Naive thymus-derived CD4-positive, alpha-beta T cell (primary cell): ENCODE data around the gene RUNX3. TPM values are rescaled to one million over a fixed set of nuclear protein-coding genes. Genes with fewer than 3 reads are reported as not detected.

ENCODE experiments used
- ATAC-seq: fragments of 150-1000 bp; cut with Tn5 transposase; 2 replicates; pipeline ENCODE4 v1.10.0; 2021; ENCODE audit warnings: mild to moderate bottlenecking, moderate library complexity
- CTCF ChIA-PET: fragments of 350-600 bp; sonication (Branson Sonifier 250); formaldehyde crosslinking; loops from one replicate; lab custom pipeline; 2021; ENCODE audit warnings: antibody characterized with exemption; lab: Charles Lee
- POLR2A ChIA-PET: fragments of 350-600 bp; sonication (Branson Sonifier 250); formaldehyde crosslinking; loops from one replicate; lab custom pipeline; 2021; ENCODE audit warnings: antibody characterized with exemption, inconsistent platforms; lab: Charles Lee
- DNase-seq, 9 donors: peaks; one replicate each; pipeline versions ENCODE4 v3.0.0 to v3.0.0-alpha.2; 2020 to 2022; ENCODE audit warnings: mixed read lengths in 1 of 9
- H3K27ac ChIP-seq: one replicate; pipeline ENCODE4 v1.7.0; 2013; ENCODE audit warnings: mild to moderate bottlenecking, low read depth, low read length, moderate library complexity
- H3K27me3 ChIP-seq, 2 donors: one replicate each; pipeline ENCODE4 v1.7.0; 2013; ENCODE audit warnings: low read length in 2 of 2, mild to moderate bottlenecking in 2 of 2, moderate library complexity in 2 of 2; ENCODE audit not compliant: control insufficient read depth in 2 of 2, insufficient read depth in 2 of 2
- H3K36me3 ChIP-seq, 3 experiments: 1 replicate in 2 of 3; 2 replicates in 1 of 3; pipeline ENCODE4 v1.7.0; 2013; ENCODE audit warnings: low read length in 3 of 3, mild to moderate bottlenecking in 3 of 3, moderate library complexity in 1 of 3; ENCODE audit not compliant: insufficient read depth in 3 of 3, control insufficient read depth in 2 of 3
- H3K4me1 ChIP-seq, 2 donors: one replicate each; pipeline ENCODE4 v1.7.0; 2013; ENCODE audit warnings: low read length in 2 of 2, mild to moderate bottlenecking in 2 of 2, moderate library complexity in 1 of 2; ENCODE audit not compliant: control insufficient read depth in 2 of 2, insufficient read depth in 2 of 2
- H3K4me3 ChIP-seq: 2 replicates; pipeline ENCODE4 v1.7.0; 2013; ENCODE audit warnings: mild to moderate bottlenecking, low read length
- H3K9me3 ChIP-seq, 3 experiments: 1 replicate in 2 of 3; 2 replicates in 1 of 3; pipeline ENCODE4 v1.7.0; 2013; ENCODE audit warnings: low read length in 3 of 3; ENCODE audit not compliant: control insufficient read depth in 2 of 3
- H3K27ac Mint-ChIP-seq, 9 donors: one replicate each; pipeline ENCODE4 v1.8.0; 2020 to 2022; ENCODE audit warnings: mixed read lengths in 9 of 9, mild to moderate bottlenecking in 8 of 9, moderate library complexity in 5 of 9, inconsistent platforms in 2 of 9
- H3K27me3 Mint-ChIP-seq, 5 donors: one replicate each; pipeline ENCODE4 v1.8.0; 2021 to 2022; ENCODE audit warnings: mixed read lengths in 5 of 5, mild to moderate bottlenecking in 1 of 5
- H3K36me3 Mint-ChIP-seq, 5 donors: one replicate each; pipeline ENCODE4 v1.8.0; 2020 to 2022; ENCODE audit warnings: mixed read lengths in 5 of 5, mild to moderate bottlenecking in 3 of 5, inconsistent platforms in 1 of 5
- H3K4me1 Mint-ChIP-seq, 7 donors: one replicate each; pipeline ENCODE4 v1.8.0; 2020 to 2022; ENCODE audit warnings: mixed read lengths in 7 of 7, mild to moderate bottlenecking in 3 of 7, inconsistent platforms in 1 of 7
- H3K4me3 Mint-ChIP-seq, 10 donors: one replicate each; pipeline ENCODE4 v1.8.0; 2020 to 2022; ENCODE audit warnings: mild to moderate bottlenecking in 10 of 10, mixed read lengths in 10 of 10, moderate library complexity in 6 of 10, inconsistent platforms in 2 of 10
- H3K9me3 Mint-ChIP-seq, 11 donors: one replicate each; pipeline ENCODE4 v1.8.0; 2020 to 2022; ENCODE audit warnings: mixed read lengths in 11 of 11, mild to moderate bottlenecking in 4 of 11, inconsistent platforms in 1 of 11, moderate library complexity in 1 of 11
- intact Hi-C, 2 donors: fragments of 100-400 bp; cut with micrococcal nuclease; formaldehyde crosslinking; loops; one replicate each; pipeline ENCODE4 v1.15.1; 2023
- polyA plus RNA-seq, 2 donors: library from polyadenylated mRNA; unstranded; fragments of 300-500 nt; fragmentation: Illumina TruSeq; gene quantifications; one replicate each; pipeline ENCODE4 v1.2.3, GENCODE V29; 2021
- total RNA-seq, 6 experiments: library from RNA in 5 of 6; stranded (reverse) in 5 of 6; gene quantifications; 1 replicate in 5 of 6; 2 replicates in 1 of 6; pipeline ENCODE4 v1.2.3 and lab custom pipeline; 2021 to 2026

The RUNX3 gene
- total and polyA plus RNA-seq, 7 experiments from 2014 or later, result 14.2 to 135 (median 74.8) TPM

GRCh38 chr1:24856787-24857506 lies 73.1 kb downstream of the RUNX3 start:
- Histone ChIP-seq H3K4me3 (peak overlapping the region; percentile 20), H3K9me3 (no peaks in the 10 kb centered on the region), H3K36me3 (no peaks in the 10 kb centered on the region), H3K27ac (no peak overlapping the region), H3K27me3 (no peaks in the 10 kb centered on the region), H3K4me1 (peaks cover 0 to 29% of the 10 kb centered on the region in 2 donors)
- H3K27me3 Mint-ChIP-seq, result peaks cover 0 to 48% (median 0%) of the 10 kb centered on the region in 5 donors
- ChIA-PET POLR2A (no interaction called here), CTCF (interaction anchor here (0.5 to 1.3 kb wide), 2 partner anchors 41 to 365 kb away, joined by 3 to 4 read pairs; no protein-coding TSS in a partner anchor)
- no peaks in the 10 kb centered on the region for H3K9me3 Mint-ChIP-seq
- no peaks in the 10 kb centered on the region for H3K36me3 Mint-ChIP-seq
- intact Hi-C loops, result no loop called here
- no peak overlapping the region for H3K27ac Mint-ChIP-seq
- peaks cover 0 to 5% (median 0%) of the 10 kb centered on the region in 7 donors for H3K4me1 Mint-ChIP-seq
- peak; percentile 66 for ATAC-seq
- peak overlapping the region in 1 of 10 donors; percentile 68 for H3K4me3 Mint-ChIP-seq
- DNase-seq, result no peak

GRCh38 chr1:24855474-24855873 lies 74.6 kb downstream of the RUNX3 start:
- ChIA-PET CTCF (interaction anchor here (1.0 to 1.3 kb wide), 3 partner anchors 43 to 209 kb away, joined by 3 to 4 read pairs (median 3); no protein-coding TSS in a partner anchor), POLR2A (interaction anchor here (1.1 kb wide), 1 partner anchor 13 kb away, joined by 3 read pairs; no protein-coding TSS in a partner anchor)
- intact Hi-C loops, result no loop called here
- Mint-ChIP-seq H3K27me3 (peaks cover 0 to 59% (median 0%) of the 10 kb centered on the region in 5 donors), H3K4me1 (peaks cover 0 to 5% (median 0%) of the 10 kb centered on the region in 7 donors), H3K4me3 (no peak overlapping the region), H3K9me3 (no peaks in the 10 kb centered on the region), H3K27ac (no peak overlapping the region), H3K36me3 (no peaks in the 10 kb centered on the region)
- Histone ChIP-seq H3K27ac (no peak overlapping the region), H3K4me1 (peaks cover 0 to 29% of the 10 kb centered on the region in 2 donors), H3K9me3 (no peaks in the 10 kb centered on the region), H3K27me3 (no peaks in the 10 kb centered on the region), H3K4me3 (no peak overlapping the region), H3K36me3 (no peaks in the 10 kb centered on the region)
- ATAC-seq (no peak), DNase-seq (no peak)

- Histone ChIP-seq H3K27me3 (no peaks in the 10 kb centered on the region), H3K4me1 (peaks cover 3 to 32% of the 10 kb centered on the region in 2 donors), H3K4me3 (no peak overlapping the region), H3K27ac (no peak overlapping the region), H3K9me3 (no peaks in the 10 kb centered on the region), H3K36me3 (no peaks in the 10 kb centered on the region)
- CTCF ChIA-PET, result no interaction called here
- no peak for DNase-seq
- Mint-ChIP-seq H3K36me3 (no peaks in the 10 kb centered on the region), H3K4me1 (peaks cover 0 to 16% (median 8%) of the 10 kb centered on the region in 7 donors), H3K9me3 (no peaks in the 10 kb centered on the region), H3K27ac (no peak overlapping the region), H3K4me3 (no peak overlapping the region), H3K27me3 (peaks cover 0 to 72% (median 0%) of the 10 kb centered on the region in 5 donors)
- intact Hi-C loops, result no loop called here
- POLR2A ChIA-PET, result no interaction called here
- ATAC-seq, result no peak
These were observed 76.4 kb downstream of the RUNX3 start for GRCh38 chr1:24853649-24854048.

- intact Hi-C loops, result no loop called here
These were observed 79.7 kb downstream of the RUNX3 start for GRCh38 chr1:24850328-24850920.

GRCh38 chr1:24849672-24850295 lies 80.3 kb downstream of the RUNX3 start:
- H3K4me3 Mint-ChIP-seq, result peak overlapping the region in 8 of 10 donors; percentile 9 to 80 (median 68)
- ATAC-seq, result no peak
- intact Hi-C loops, result loop anchor here (2.0 to 5.0 kb wide), 3 partner anchors 49 to 113 kb away; no protein-coding TSS in a partner anchor
- H3K27me3 ChIP-seq, result no peaks in the 10 kb centered on the region
- CTCF ChIA-PET, result interaction anchor here (0.6 to 6.4 kb wide), 10 partner anchors 22 to 356 kb away, joined by 3 to 68 read pairs (median 5); no protein-coding TSS in a partner anchor
- no peak overlapping the region for H3K27ac ChIP-seq
- H3K9me3 Mint-ChIP-seq, result no peaks in the 10 kb centered on the region
- no peaks in the 10 kb centered on the region for H3K36me3 ChIP-seq
- no peaks in the 10 kb centered on the region for H3K9me3 ChIP-seq
- peaks cover 7 to 14% of the 10 kb centered on the region in 2 donors for H3K4me1 ChIP-seq
- H3K27me3 Mint-ChIP-seq, result peaks cover 0 to 45% (median 0%) of the 10 kb centered on the region in 5 donors
- H3K4me1 Mint-ChIP-seq, result peaks cover 0 to 21% (median 11%) of the 10 kb centered on the region in 7 donors
- peak in 2 of 9 donors; percentile 13 to 18 for DNase-seq
- peak overlapping the region in 4 of 9 donors; percentile 16 to 52 (median 40) for H3K27ac Mint-ChIP-seq
- no peaks in the 10 kb centered on the region for H3K36me3 Mint-ChIP-seq
- POLR2A ChIA-PET, result interaction anchor here (0.7 to 1.0 kb wide), 2 partner anchors 78 kb away, joined by 3 to 4 read pairs; no protein-coding TSS in a partner anchor
- no peak overlapping the region for H3K4me3 ChIP-seq

More at GRCh38 chr1:24850328-24850920, 79.7 kb downstream of the RUNX3 start:
- Histone ChIP-seq H3K9me3 (no peaks in the 10 kb centered on the region), H3K27me3 (no peaks in the 10 kb centered on the region), H3K4me3 (no peak overlapping the region), H3K27ac (no peak overlapping the region), H3K4me1 (peaks cover 7 to 14% of the 10 kb centered on the region in 2 donors), H3K36me3 (no peaks in the 10 kb centered on the region)
- no peak overlapping the region for H3K4me3 Mint-ChIP-seq
- ATAC-seq, result no peak
- CTCF ChIA-PET, result interaction anchor here (0.6 to 6.4 kb wide), 8 partner anchors 21 to 250 kb away, joined by 3 to 68 read pairs (median 5); no protein-coding TSS in a partner anchor
- POLR2A ChIA-PET, result interaction anchor here (1.0 kb wide), 1 partner anchor 78 kb away, joined by 3 read pairs; no protein-coding TSS in a partner anchor
- peaks cover 0 to 49% (median 0%) of the 10 kb centered on the region in 5 donors for H3K27me3 Mint-ChIP-seq
- H3K4me1 Mint-ChIP-seq, result peaks cover 0 to 21% (median 11%) of the 10 kb centered on the region in 7 donors
- H3K9me3 Mint-ChIP-seq, result no peaks in the 10 kb centered on the region
- no peak overlapping the region for H3K27ac Mint-ChIP-seq
- no peak for DNase-seq
- H3K36me3 Mint-ChIP-seq, result no peaks in the 10 kb centered on the region
